HCT116 (cell line): Measurements from ENCODE around the gene FRAS1. TPM values are rescaled to one million over a fixed set of nuclear protein-coding genes. Genes with fewer than 3 reads are reported as not detected.

Experiments used
- ATAC-seq: fragments of 200-7000 bp; cut with Tn5 transposase; 2 replicates; pipeline ENCODE4 v1.9.1; 2020; ENCODE audit warnings: mild to moderate bottlenecking, moderate library complexity
- BruUV-seq: library from RNA; stranded (reverse); fragments of 400-500 nt; replicated peaks from 2 replicates; lab custom pipeline; 2021; lab: Mats Ljungman, UMichigan
- CTCF ChIA-PET: fragments of 300-600 bp; sonication (Branson Sonifier 250); formaldehyde crosslinking; loops from one replicate; lab custom pipeline; 2021; ENCODE audit warnings: antibody characterized with exemption; lab: Charles Lee
- POLR2A ChIA-PET: fragments of 300-600, 350-600 bp; sonication (Branson Sonifier 250); formaldehyde crosslinking; loops from one replicate; lab custom pipeline; 2021; ENCODE audit warnings: antibody characterized with exemption; lab: Charles Lee
- RAD21 ChIA-PET, 2 experiments: fragments of 300-600 bp; sonication (Branson Sonifier 250); formaldehyde crosslinking; loops; one replicate each; lab custom pipeline; 2023; ENCODE audit warnings: low total read pairs in 2 of 2; ENCODE audit not compliant: uncharacterized antibody in 2 of 2, unreplicated experiment in 2 of 2, low non-redundant PET in 1 of 2; lab: Charles Lee
- DNase-seq: peaks from one replicate; pipeline ENCODE4 v3.0.0-alpha.2; 2010; ENCODE audit warnings: low read depth, low spot score
- H2AFZ ChIP-seq: fragments of 200-600 bp; shearing (Covaris generic), sonication (generic); 2 replicates; pipeline ENCODE4 v1.6.1; 2017; ENCODE audit warnings: low read depth, mixed run types, mixed read lengths, antibody characterized with exemption, low read length; ENCODE audit not compliant: poor library complexity, severe bottlenecking
- H3K27ac ChIP-seq: 2 replicates; pipeline ENCODE4 v1.5.1; 2012; ENCODE audit warnings: low read depth, low read length
- H3K27me3 ChIP-seq: fragments of 200-600 bp; sonication (generic); 2 replicates; pipeline ENCODE4 v1.6.1; 2016; ENCODE audit warnings: mixed run types, low read length, mixed read lengths; ENCODE audit not compliant: insufficient read depth
- H3K36me3 ChIP-seq, 2 experiments: fragments of 200-500 bp in 1 of 2; fragments of 200-600 bp in 1 of 2; sonication (Bioruptor generic) in 1 of 2; sonication (generic) in 1 of 2; 2 replicates each; pipeline versions ENCODE4 v1.5.1 to v1.6.1; 2014 to 2016; ENCODE audit warnings: low read length in 2 of 2, inconsistent platforms in 1 of 2, mixed read lengths in 1 of 2, mixed run types in 1 of 2; ENCODE audit not compliant: insufficient read depth in 2 of 2, control insufficient read depth in 1 of 2
- H3K4me1 ChIP-seq, 2 experiments: fragments of 200-600 bp in 1 of 2; sonication (generic) in 1 of 2; 2 replicates each; pipeline versions ENCODE4 v1.5.1 to v1.6.1; 2012 to 2017; ENCODE audit warnings: low read length in 2 of 2, inconsistent platforms in 1 of 2, mild to moderate bottlenecking in 1 of 2, mixed read lengths in 1 of 2, mixed run types in 1 of 2, moderate library complexity in 1 of 2; ENCODE audit not compliant: insufficient read depth in 2 of 2, control insufficient read depth in 1 of 2
- H3K4me2 ChIP-seq: fragments of 200-600 bp; sonication (generic); 2 replicates; pipeline ENCODE4 v1.6.1; 2017; ENCODE audit warnings: mixed run types, low read length, mixed read lengths
- H3K4me3 ChIP-seq, 2 experiments: fragments of 200-600 bp in 1 of 2; sonication (generic) in 1 of 2; replicated peaks in 1 of 2; 2 replicates each; pipeline ENCODE4 v1.5.1; 2011 to 2016; ENCODE audit warnings: low read length in 2 of 2, control low read depth in 1 of 2, low read depth in 1 of 2, mild to moderate bottlenecking in 1 of 2, mixed read lengths in 1 of 2, mixed run types in 1 of 2
- H3K79me2 ChIP-seq: fragments of 200-600 bp; sonication (generic); 2 replicates; pipeline ENCODE4 v1.6.1; 2017; ENCODE audit warnings: mild to moderate bottlenecking, mixed run types, low read length, moderate library complexity, mixed read lengths; ENCODE audit not compliant: insufficient read depth
- H3K9ac ChIP-seq: fragments of 200-600 bp; sonication (generic); 2 replicates; pipeline ENCODE4 v1.6.1; 2016; ENCODE audit warnings: low read length, mixed read lengths
- H3K9me2 ChIP-seq: fragments of 200-600 bp; sonication (generic), shearing (Covaris generic); 2 replicates; pipeline ENCODE4 v1.6.1; 2017; ENCODE audit warnings: mixed run types, mild to moderate bottlenecking, moderate library complexity; ENCODE audit not compliant: insufficient read depth
- H3K9me3 ChIP-seq, 2 experiments: fragments of 200-500 bp in 1 of 2; fragments of 200-600 bp in 1 of 2; sonication (Bioruptor generic) in 1 of 2; sonication (generic) in 1 of 2; 2 replicates each; pipeline ENCODE4 v1.6.1; 2014 to 2017; ENCODE audit warnings: low read length in 2 of 2, mixed read lengths in 2 of 2, inconsistent platforms in 1 of 2, low read depth in 1 of 2, mild to moderate bottlenecking in 1 of 2, mixed run types in 1 of 2, moderate library complexity in 1 of 2; ENCODE audit not compliant: control insufficient read depth in 1 of 2, insufficient read depth in 1 of 2
- H4K20me1 ChIP-seq: fragments of 200-600 bp; sonication (generic), shearing (Covaris generic); 2 replicates; pipeline ENCODE4 v1.6.1; 2017; ENCODE audit warnings: mixed run types, mild to moderate bottlenecking, moderate library complexity; ENCODE audit not compliant: insufficient read depth
- CEBPB ChIP-seq: IDR thresholded peaks from 2 replicates; pipeline ENCODE4 v1.6.1; 2012; ENCODE audit warnings: low read depth
- POLR2A ChIP-seq: IDR thresholded peaks from 2 replicates; pipeline ENCODE4 v1.7.0; 2011; ENCODE audit warnings: borderline replicate concordance; ENCODE audit not compliant: insufficient read depth, insufficient read length; ENCODE audit errors: extremely low read depth
- intact Hi-C: fragments of 100-400 bp; cut with micrococcal nuclease; formaldehyde crosslinking; loops from 2 replicates; pipeline ENCODE4 v1.10.0; 2022
- total RNA-seq: library from RNA; stranded (reverse); gene quantifications from one replicate; pipeline ENCODE4 v1.2.1, GENCODE V29; 2021; ENCODE audit not compliant: unreplicated experiment
- TF ChIP-seq, protein P1 (sequence below): IDR thresholded peaks from 2 replicates; pipeline ENCODE4 v1.6.1; 2012
- TF ChIP-seq, protein P2 (sequence below), 3 experiments: fragments of 200-600 bp in 1 of 3; sonication (generic) in 1 of 3; IDR thresholded peaks in 2 of 3; conservative IDR thresholded peaks in 1 of 3; 2 replicates each; pipeline ENCODE4 v1.5.1; 2012 to 2017; ENCODE audit warnings: low read depth in 2 of 3, low read length in 2 of 3, antibody characterized with exemption in 1 of 3, borderline replicate concordance in 1 of 3, control low read depth in 1 of 3, mild to moderate bottlenecking in 1 of 3, mixed read lengths in 1 of 3, mixed run types in 1 of 3, moderate library complexity in 1 of 3; ENCODE audit not compliant: insufficient read depth in 1 of 3
- TF ChIP-seq, protein P3 (sequence below): IDR thresholded peaks from 2 replicates; pipeline ENCODE4 v1.6.1; 2011; ENCODE audit warnings: mild to moderate bottlenecking, low read length, moderate library complexity; ENCODE audit not compliant: insufficient replicate concordance; ENCODE audit errors: extremely low read depth

FRAS1 gene
- total RNA-seq, 1 experiment from 2014 or later = 33.5 TPM

DNA sequence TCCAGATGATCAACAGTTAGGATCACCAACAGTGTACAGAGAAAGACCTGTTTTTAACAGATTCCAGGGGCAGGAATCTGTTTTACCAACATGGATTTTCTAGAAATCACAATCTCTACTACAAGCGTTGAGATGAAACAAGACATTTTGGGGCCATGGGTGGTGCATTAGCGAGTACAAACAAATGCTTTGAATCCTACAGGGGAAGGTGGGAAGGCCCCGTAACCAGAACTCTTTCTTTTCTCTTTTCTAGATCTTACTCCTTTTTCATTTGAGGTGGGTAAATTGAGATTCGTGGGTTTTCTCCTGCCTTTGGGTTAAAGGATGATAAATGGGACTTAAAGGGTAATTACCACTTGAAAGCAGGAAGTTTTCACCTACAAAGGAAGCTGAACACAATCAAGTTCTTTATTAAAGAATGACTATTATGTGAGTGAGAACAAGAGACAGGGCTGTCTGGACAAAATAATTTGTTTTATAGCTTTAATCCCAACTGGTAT is 304.5 kb downstream of the FRAS1 start:
- RAD21 ChIA-PET = no interaction called here

More for the DNA sequence above, 304.5 kb downstream of the FRAS1 start:
- Histone ChIP-seq H4K20me1 (no peaks in the 10 kb centered on the region), H3K9me3 (no peaks in the 10 kb centered on the region), H3K4me3 (no peak overlapping the region), H3K27me3 (no peaks in the 10 kb centered on the region), H3K36me3 (no peaks in the 10 kb centered on the region), H3K79me2 (no peaks in the 10 kb centered on the region), H3K4me2 (no peak overlapping the region), H3K4me1 (no peaks in the 10 kb centered on the region), H3K9me2 (no peaks in the 10 kb centered on the region), H3K9ac (no peak overlapping the region), H2AFZ (no peak overlapping the region), H3K27ac (no peak overlapping the region)
- ATAC-seq (no peak), DNase-seq (no peak)
- ChIA-PET POLR2A (no interaction called here), CTCF (no interaction called here)
- no TSS peak for BruUV-seq
- TF ChIP-seq, protein P1, sequence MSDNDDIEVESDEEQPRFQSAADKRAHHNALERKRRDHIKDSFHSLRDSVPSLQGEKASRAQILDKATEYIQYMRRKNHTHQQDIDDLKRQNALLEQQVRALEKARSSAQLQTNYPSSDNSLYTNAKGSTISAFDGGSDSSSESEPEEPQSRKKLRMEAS = no peak
- TF ChIP-seq CEBPB (no peak), POLR2A (no peak)
- TF ChIP-seq, protein P2, sequence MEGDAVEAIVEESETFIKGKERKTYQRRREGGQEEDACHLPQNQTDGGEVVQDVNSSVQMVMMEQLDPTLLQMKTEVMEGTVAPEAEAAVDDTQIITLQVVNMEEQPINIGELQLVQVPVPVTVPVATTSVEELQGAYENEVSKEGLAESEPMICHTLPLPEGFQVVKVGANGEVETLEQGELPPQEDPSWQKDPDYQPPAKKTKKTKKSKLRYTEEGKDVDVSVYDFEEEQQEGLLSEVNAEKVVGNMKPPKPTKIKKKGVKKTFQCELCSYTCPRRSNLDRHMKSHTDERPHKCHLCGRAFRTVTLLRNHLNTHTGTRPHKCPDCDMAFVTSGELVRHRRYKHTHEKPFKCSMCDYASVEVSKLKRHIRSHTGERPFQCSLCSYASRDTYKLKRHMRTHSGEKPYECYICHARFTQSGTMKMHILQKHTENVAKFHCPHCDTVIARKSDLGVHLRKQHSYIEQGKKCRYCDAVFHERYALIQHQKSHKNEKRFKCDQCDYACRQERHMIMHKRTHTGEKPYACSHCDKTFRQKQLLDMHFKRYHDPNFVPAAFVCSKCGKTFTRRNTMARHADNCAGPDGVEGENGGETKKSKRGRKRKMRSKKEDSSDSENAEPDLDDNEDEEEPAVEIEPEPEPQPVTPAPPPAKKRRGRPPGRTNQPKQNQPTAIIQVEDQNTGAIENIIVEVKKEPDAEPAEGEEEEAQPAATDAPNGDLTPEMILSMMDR (IDR thresholded peaks at IDR 0.05 in 2 of 3, conservative IDR thresholded peaks at IDR 0.05 in 1 of 3; ENCODE audit: borderline replicate concordance in 1 of 3, insufficient read depth in 1 of 3, low read depth in 2 of 3, low read length in 2 of 3) = no peak
- TF ChIP-seq, protein P3, sequence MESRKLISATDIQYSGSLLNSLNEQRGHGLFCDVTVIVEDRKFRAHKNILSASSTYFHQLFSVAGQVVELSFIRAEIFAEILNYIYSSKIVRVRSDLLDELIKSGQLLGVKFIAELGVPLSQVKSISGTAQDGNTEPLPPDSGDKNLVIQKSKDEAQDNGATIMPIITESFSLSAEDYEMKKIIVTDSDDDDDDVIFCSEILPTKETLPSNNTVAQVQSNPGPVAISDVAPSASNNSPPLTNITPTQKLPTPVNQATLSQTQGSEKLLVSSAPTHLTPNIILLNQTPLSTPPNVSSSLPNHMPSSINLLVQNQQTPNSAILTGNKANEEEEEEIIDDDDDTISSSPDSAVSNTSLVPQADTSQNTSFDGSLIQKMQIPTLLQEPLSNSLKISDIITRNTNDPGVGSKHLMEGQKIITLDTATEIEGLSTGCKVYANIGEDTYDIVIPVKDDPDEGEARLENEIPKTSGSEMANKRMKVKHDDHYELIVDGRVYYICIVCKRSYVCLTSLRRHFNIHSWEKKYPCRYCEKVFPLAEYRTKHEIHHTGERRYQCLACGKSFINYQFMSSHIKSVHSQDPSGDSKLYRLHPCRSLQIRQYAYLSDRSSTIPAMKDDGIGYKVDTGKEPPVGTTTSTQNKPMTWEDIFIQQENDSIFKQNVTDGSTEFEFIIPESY = no peak
- intact Hi-C loops = no loop called here
